Activated CD4-positive, CD25-positive, alpha-beta regulatory T cell (primary cell): ENCODE results near the gene SF3B1.
"Not testable (repeated sequence)": the region's sequence is repeated elsewhere in the genome, so short reads cannot be mapped to it uniquely, and the experiment has no call there.

Experiments used
- DNase-seq, 4 experiments: peaks; one replicate each; lab custom pipeline; 2025; lab: John Stamatoyannopoulos, UW

The SF3B1 gene

GRCh38 chr2:197379918-197380309, 54.9 kb downstream of the SF3B1 start:
- DNase-seq, result not testable (repeated sequence)

GRCh38 chr2:197379308-197379917, 55.4 kb downstream of the SF3B1 start:
- not testable (repeated sequence) for DNase-seq

- DNase-seq, result peak; percentile 21 to 39 (median 30)
Measured at GRCh38 chr2:197378494-197379307, 56.1 kb downstream of the SF3B1 start.

GRCh38 chr2:197378086-197378485, 56.7 kb downstream of the SF3B1 start:
- DNase-seq, result no peak

DNA sequence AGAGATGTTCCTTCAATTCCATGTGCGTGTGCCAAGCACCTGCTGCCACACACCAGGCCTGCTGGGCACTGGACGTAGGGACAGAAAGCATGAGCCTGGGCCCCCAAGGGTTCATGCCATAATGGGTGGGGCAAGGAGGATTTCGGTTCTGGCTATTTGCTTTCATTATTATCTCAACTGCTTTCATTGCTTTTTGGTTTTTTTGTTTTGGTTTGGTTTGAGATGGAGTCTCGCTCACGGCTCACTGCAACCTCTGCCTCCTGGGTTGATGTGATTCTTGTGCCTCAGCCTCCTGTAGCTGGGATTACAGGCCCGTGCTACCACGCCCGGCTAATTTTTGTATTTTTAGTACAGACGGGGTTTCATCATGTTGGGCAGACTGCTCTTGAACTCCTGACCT, 57.2 kb downstream of the SF3B1 start:
- DNase-seq, result no peak

GRCh38 chr2:197372592-197372991, 62.2 kb downstream of the SF3B1 start:
- no peak for DNase-seq

- DNase-seq, result not testable (repeated sequence)
Measured at GRCh38 chr2:197370664-197371063, 64.2 kb downstream of the SF3B1 start.

- no peak for DNase-seq
Measured at GRCh38 chr2:197369933-197370320, 64.9 kb downstream of the SF3B1 start.

GRCh38 chr2:197369228-197369932, 65.4 kb downstream of the SF3B1 start:
- no peak for DNase-seq

GRCh38 chr2:197368412-197368811, 66.4 kb downstream of the SF3B1 start:
- no peak for DNase-seq

GRCh38 chr2:197363998-197364397, 70.8 kb downstream of the SF3B1 start:
- no peak for DNase-seq

DNA sequence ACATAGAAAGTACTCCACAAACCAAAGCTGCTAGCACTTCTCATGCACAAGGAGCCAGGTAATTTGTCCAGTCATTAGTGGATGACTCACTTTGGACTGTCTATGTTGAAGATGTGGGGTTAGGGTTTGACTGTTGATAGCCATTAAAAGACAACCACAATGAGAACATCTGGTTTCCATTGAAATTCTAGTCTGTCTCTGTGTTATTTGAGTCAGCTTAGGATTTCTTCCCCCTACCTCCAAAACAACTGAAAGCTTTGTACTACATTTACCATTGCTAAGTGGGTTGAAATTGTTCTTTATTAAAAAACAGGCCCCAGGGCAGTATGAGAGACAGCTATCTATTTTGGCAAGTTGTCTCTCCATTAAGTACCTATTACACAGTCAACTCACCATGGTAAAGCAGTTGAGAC, 74.1 kb downstream of the SF3B1 start:
- no peak for DNase-seq

DNA sequence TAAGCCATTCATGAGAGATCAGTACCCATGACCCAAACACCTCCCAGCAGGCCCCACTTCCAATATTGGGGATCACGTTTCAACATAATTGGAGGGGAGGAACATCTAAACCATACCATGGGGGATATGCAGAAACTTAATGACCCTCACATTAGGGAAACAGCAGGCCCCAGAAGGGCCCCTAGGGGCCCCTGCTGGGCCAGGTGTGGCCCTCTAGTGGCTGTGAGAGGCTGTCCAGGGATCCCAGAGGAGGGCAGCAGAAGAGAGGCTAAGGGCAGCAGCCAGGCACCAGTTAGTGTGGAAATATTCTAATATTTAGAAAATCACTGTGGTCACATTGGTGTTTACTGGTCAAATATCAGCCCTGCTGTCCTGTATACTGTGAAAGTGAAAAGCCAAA, 75.0 kb downstream of the SF3B1 start:
- DNase-seq, result no peak

GRCh38 chr2:197358931-197359330, 75.9 kb downstream of the SF3B1 start:
- DNase-seq, result no peak

- DNase-seq, result no peak
Measured at GRCh38 chr2:197357986-197358385, 76.8 kb downstream of the SF3B1 start.

- no peak for DNase-seq
Measured at GRCh38 chr2:197356136-197356535, 78.7 kb downstream of the SF3B1 start.

GRCh38 chr2:197354169-197354558, 80.7 kb downstream of the SF3B1 start:
- no peak for DNase-seq

DNA sequence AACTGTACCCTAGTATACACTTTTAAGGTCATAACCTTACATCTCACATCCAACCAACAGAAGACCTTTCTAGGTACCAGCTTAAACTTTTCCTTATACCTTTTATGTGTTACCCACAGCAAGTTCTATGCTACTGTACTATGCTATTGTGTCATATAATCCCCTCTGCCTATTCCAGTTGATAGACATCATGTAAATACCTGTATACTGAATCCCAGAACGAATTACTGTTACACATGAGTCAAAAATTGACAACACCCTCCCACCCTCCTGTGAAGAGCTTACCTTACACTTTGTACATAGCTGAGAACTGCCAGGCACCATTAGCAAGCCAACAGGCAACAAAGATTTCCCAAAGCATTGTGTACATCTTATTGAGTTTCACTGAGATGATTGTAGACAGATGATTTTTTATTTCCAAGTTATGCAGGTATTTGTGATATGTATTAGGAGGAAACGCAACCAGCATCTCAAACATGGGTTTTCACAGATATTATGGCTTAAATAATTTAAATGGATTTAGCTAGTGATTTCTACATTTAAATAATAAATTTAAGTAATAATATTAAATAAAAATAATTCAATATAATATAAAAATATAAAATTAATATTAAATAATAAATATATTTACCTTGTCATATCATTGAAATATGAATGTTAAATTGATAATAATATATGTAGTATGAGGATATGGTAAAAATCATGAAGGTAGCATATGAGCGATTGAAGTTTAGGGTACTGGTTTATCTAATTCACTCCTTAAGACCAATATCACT, 81.2 kb downstream of the SF3B1 start:
- no peak for DNase-seq

- DNase-seq, result no peak
Measured at GRCh38 chr2:197349699-197350098, 85.1 kb downstream of the SF3B1 start.

- no peak for DNase-seq
Measured at GRCh38 chr2:197348721-197349360, 86.0 kb downstream of the SF3B1 start.

DNA sequence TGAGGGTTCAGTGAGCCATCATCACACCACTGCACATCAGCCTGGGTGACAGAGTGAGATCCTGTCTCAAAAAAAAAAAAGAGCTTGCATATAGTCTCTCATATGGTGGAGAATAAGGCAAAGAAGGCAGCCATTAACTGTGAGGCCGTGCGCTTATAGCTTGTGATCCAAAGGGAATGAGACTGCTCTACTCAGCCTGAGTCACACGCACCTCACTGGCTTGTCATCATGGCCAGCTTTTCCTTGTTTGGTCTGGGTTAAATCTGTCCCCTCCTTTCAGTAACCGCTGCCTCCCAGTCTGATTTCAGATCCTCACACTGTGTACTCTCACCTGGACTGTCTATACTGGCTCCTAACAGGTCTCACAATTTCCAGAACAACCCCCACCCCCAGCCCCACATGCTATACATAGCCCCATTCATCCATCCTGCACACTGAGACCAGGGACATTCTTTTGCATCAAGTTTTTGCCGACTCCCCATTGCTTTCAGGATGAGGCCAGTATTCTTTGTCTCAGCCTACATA, 88.9 kb downstream of the SF3B1 start:
- DNase-seq, result no peak
